Kidney (tissue), 22 donors: Measurements from ENCODE around the gene KIAA0513. TPM values are rescaled to one million over a fixed set of nuclear protein-coding genes. Genes with fewer than 3 reads are reported as not detected.
A peak's percentile ranks its signal among the peaks of the same experiment; 100 is the strongest.

Experiments
- DNase-seq, 5 donors: peaks; one replicate each; pipeline ENCODE4 v3.0.0-alpha.2; 2013 to 2020
- FAIRE-seq: peaks from 2 replicates; lab custom pipeline; 2012; peaks lifted over from hg19 to GRCh38; lab: Jason Lieb, UNC
- H3K27ac ChIP-seq, 2 donors: one replicate each; pipeline ENCODE4 v1.7.0; 2013; ENCODE audit warnings: low read depth in 2 of 2, low read length in 2 of 2, inconsistent platforms in 1 of 2
- H3K27me3 ChIP-seq: one replicate; pipeline ENCODE4 v1.7.1; 2013; ENCODE audit warnings: low read length, inconsistent platforms; ENCODE audit not compliant: control insufficient read depth, insufficient read depth
- H3K36me3 ChIP-seq, 3 donors: one replicate each; pipeline versions ENCODE4 v1.7.0 to v1.7.1; 2013; ENCODE audit warnings: low read length in 3 of 3, control low read depth in 1 of 3, inconsistent platforms in 1 of 3; ENCODE audit not compliant: insufficient read depth in 3 of 3, control insufficient read depth in 2 of 3
- H3K4me1 ChIP-seq, 3 donors: one replicate each; pipeline versions ENCODE4 v1.7.0 to v1.7.1; 2013; ENCODE audit warnings: low read length in 3 of 3, inconsistent platforms in 1 of 3, low read depth in 1 of 3; ENCODE audit not compliant: control insufficient read depth in 2 of 3, insufficient read depth in 2 of 3
- H3K4me3 ChIP-seq, 3 donors: one replicate each; pipeline versions ENCODE4 v1.7.0 to v1.8.1; 2013; ENCODE audit warnings: low read length in 3 of 3, control low read depth in 1 of 3, inconsistent platforms in 1 of 3
- H3K9ac ChIP-seq, 3 donors: one replicate each; pipeline versions ENCODE4 v1.7.0 to v1.7.1; 2013; ENCODE audit warnings: low read length in 3 of 3, control low read depth in 1 of 3, inconsistent platforms in 1 of 3
- H3K9me3 ChIP-seq, 3 donors: one replicate each; pipeline versions ENCODE4 v1.7.0 to v1.7.1; 2013; ENCODE audit warnings: low read length in 3 of 3, control low read depth in 1 of 3, inconsistent platforms in 1 of 3; ENCODE audit not compliant: control insufficient read depth in 2 of 3, insufficient read depth in 1 of 3
- CTCF ChIP-seq: IDR thresholded peaks from 3 replicates; pipeline ENCODE4 v1.5.1; 2012; ENCODE audit warnings: mild to moderate bottlenecking, moderate library complexity, borderline replicate concordance; ENCODE audit not compliant: insufficient read depth; ENCODE audit errors: extremely low read depth
- intact Hi-C: fragments of 100-400 bp; cut with DNase I; formaldehyde crosslinking; loops from one replicate; pipeline ENCODE4 v1.11.1; 2022
- long read RNA-seq, 10 donors: library from polyadenylated mRNA in 1 of 10; unstranded in 1 of 10; transcript quantifications; one replicate each; pipeline ENCODE4 v2.0.0 and lab custom pipeline, GENCODE V29; 2021 to 2026
- polyA plus RNA-seq: library from polyadenylated mRNA; stranded (reverse); fragments of 350-450 nt; fragmentation: Illumina TruSeq; extraction: RNeasy Lipid Tissue Mini Kit (QIAGEN cat#74804); gene quantifications from one replicate; pipeline ENCODE4 v1.2.3, GENCODE V29; 2014; ENCODE audit warnings: low read depth, low replicate concordance; ENCODE audit not compliant: insufficient read depth
- total RNA-seq: library from RNA; stranded (reverse); fragmentation: NEBNext Ultra II Directional; extraction: Animal tissue kit (Norgen Biotek cat#: 25700); gene quantifications from one replicate; pipeline ENCODE4 v1.2.1, GENCODE V29; 2021
- donor health status: control.
- donor health status: control.
- donor health status: control.
- donor health status: control.
- donor health status: control.
- donor health status: DM: yes; HTN: yes; CAD: no.
- donor health status: Normal renal cell carcinoma (clear cell type).

Gene KIAA0513, protein sequence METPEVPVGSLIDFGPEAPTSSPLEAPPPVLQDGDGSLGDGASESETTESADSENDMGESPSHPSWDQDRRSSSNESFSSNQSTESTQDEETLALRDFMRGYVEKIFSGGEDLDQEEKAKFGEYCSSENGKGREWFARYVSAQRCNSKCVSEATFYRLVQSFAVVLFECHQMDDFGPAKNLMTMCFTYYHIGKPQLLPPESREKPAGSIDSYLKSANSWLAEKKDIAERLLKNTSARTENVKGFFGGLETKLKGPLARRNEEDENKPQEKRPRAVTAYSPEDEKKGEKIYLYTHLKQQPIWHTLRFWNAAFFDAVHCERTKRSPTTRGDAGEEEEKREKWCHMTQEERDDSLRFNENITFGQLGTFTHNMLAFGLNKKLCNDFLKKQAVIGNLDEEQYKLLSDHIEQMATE
- 19.2 TPM for total RNA-seq
- 2.6 TPM for polyA plus RNA-seq
- long read RNA-seq, donor 1, partial matches to known transcripts: 0 of 1 reads
- long read RNA-seq, donor 1, other reads (novel, unspliced or antisense): 0 of 1 reads
- long read RNA-seq, donor 2, full-length matches to known transcripts: 2 of 2 reads
- long read RNA-seq, donor 2, partial matches to known transcripts: 0 of 2 reads
- long read RNA-seq, donor 2, other reads (novel, unspliced or antisense): 0 of 2 reads
- long read RNA-seq, donor 3: 0 reads
- long read RNA-seq, donor 4, full-length matches to known transcripts: 2 of 2 reads
- long read RNA-seq, donor 4, partial matches to known transcripts: 0 of 2 reads
- long read RNA-seq, donor 4, other reads (novel, unspliced or antisense): 0 of 2 reads
- long read RNA-seq, donor 5: 0 reads
- long read RNA-seq, donor 6: 0 reads
- long read RNA-seq, donor 7, full-length matches to known transcripts: 1 of 13 reads
- long read RNA-seq, donor 7, partial matches to known transcripts: 0 of 13 reads
- long read RNA-seq, donor 7, other reads (novel, unspliced or antisense): 12 of 13 reads
- long read RNA-seq, donor 8: 0 reads
- long read RNA-seq, donor 9: 0 reads
- long read RNA-seq, donor 10: 0 reads

- intact Hi-C loops: no loop called here
- peak; percentile 36 for TF ChIP-seq CTCF
- no peak for FAIRE-seq
- peak within 1 kb of the TSS; percentile 88 to 96 (median 91) for H3K9ac ChIP-seq
- no peaks in the 10 kb centered on the region for H3K36me3 ChIP-seq
- no peaks in the 10 kb centered on the region for H3K9me3 ChIP-seq
- peak within 1 kb of the TSS; percentile 86 to 95 (median 95) for H3K4me3 ChIP-seq
- no peaks in the 10 kb centered on the region for H3K27me3 ChIP-seq
- peaks cover 0 to 14% (median 6%) of the 10 kb centered on the region in 3 donors for H3K4me1 ChIP-seq
- H3K27ac ChIP-seq: peak within 1 kb of the TSS; percentile 82 to 85
- peak; percentile 95 to 98 (median 97) for DNase-seq
These were observed at the start of gene KIAA0513 for GRCh38 chr16:85027349-85027957. TSS of gene KIAA0513 (plus strand) at chr16:85027795. CDS start at chr16:85067072, 39,277 bp downstream.

GRCh38 chr16:84979516-84979915 lies 48.1 kb upstream of the KIAA0513 start:
- no peak overlapping the region for H3K27ac ChIP-seq
- H3K27me3 ChIP-seq: no peaks in the 10 kb centered on the region
- no peak overlapping the region for H3K9ac ChIP-seq
- FAIRE-seq: no peak
- peaks cover 0 to 4% (median 3%) of the 10 kb centered on the region in 3 donors for H3K4me1 ChIP-seq
- H3K4me3 ChIP-seq: no peak overlapping the region
- TF ChIP-seq CTCF: no peak
- H3K36me3 ChIP-seq: peaks cover 0 to 48% (median 31%) of the 10 kb centered on the region in 3 donors
- no peak for DNase-seq
- no peaks in the 10 kb centered on the region for H3K9me3 ChIP-seq
- intact Hi-C loops: no loop called here

- FAIRE-seq (no peak), DNase-seq (peak in 1 of 5 donors; percentile 22)
- Histone ChIP-seq H3K27me3 (no peaks in the 10 kb centered on the region), H3K9ac (no peak overlapping the region), H3K9me3 (no peaks in the 10 kb centered on the region), H3K27ac (no peak overlapping the region), H3K4me3 (no peak overlapping the region), H3K4me1 (peaks cover 0 to 4% (median 0%) of the 10 kb centered on the region in 3 donors), H3K36me3 (peaks cover 0 to 36% (median 22%) of the 10 kb centered on the region in 3 donors)
- intact Hi-C loops: no loop called here
- TF ChIP-seq CTCF: no peak
These were observed 45.2 kb upstream of the KIAA0513 start for GRCh38 chr16:84982434-84982833.
